CD4-positive, alpha-beta T cell treated with Interleukin-12 subunit alpha and Interleukin-12 subunit beta, for 1 hour (primary cell): Measurements from ENCODE around the gene TRIM67.

ENCODE experiments used
- DNase-seq: peaks from one replicate; pipeline ENCODE4 v3.0.0-alpha.2; 2020

The TRIM67 gene

GRCh38 chr1:231185391-231185790 is 23.5 kb downstream of the TRIM67 start:
- no peak for DNase-seq

- no peak for DNase-seq
Measured at GRCh38 chr1:231186356-231187115, 24.7 kb downstream of the TRIM67 start.

DNA sequence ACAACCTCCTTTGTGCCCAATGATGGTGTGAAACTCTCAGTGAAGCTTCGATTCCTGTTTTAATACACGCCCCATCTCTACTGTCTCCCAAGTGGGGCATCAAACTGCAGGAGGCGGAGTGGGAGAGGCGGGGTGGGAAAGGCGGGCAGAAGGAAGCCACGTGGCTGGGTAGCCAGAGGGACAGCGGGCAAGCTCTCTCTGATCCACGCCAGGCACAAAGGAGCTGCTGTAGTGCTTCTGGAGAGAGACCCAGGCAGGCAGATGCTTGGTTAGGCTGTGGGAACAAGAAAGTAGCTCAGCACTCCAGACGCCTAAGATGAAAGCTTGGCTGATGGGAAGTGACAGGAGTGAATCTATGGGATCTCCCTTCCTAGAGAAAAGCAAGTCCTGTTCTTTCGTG is 25.7 kb downstream of the TRIM67 start:
- DNase-seq, result no peak

GRCh38 chr1:231188072-231188471 is 26.2 kb downstream of the TRIM67 start:
- no peak for DNase-seq

GRCh38 chr1:231188768-231189167 is 26.9 kb downstream of the TRIM67 start:
- no peak for DNase-seq

DNA sequence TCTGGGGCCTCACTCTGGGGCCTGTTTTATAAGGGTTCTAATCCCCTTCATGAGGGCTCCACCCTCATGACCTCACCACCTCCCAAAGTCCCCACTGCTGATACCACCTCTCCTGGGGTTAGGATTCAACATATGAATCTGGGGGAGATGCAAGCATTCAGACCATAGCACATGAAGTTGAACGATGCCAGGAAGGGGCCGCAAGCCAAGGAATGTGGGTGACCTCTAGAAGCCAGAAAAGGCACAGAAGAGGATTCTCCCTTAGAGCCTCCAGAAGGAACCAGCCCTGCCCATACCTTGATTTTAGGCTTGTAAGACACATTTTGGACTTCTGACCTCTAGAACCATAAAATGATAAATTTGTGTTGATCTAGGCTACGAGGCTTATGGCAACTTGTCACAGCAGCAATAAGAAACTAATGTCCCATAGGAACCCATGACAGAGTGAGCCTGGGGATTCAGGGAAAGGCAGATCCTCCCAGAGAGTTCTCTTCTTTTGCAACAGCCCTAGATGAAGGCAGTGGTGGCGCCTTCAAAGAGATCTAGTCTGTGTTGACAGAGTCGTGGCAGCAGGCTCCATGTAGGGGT is 27.9 kb downstream of the TRIM67 start:
- DNase-seq, result no peak

- no peak for DNase-seq
Measured at GRCh38 chr1:231190456-231190855, 28.6 kb downstream of the TRIM67 start.

GRCh38 chr1:231192620-231193163 is 30.8 kb downstream of the TRIM67 start:
- no peak for DNase-seq

DNA sequence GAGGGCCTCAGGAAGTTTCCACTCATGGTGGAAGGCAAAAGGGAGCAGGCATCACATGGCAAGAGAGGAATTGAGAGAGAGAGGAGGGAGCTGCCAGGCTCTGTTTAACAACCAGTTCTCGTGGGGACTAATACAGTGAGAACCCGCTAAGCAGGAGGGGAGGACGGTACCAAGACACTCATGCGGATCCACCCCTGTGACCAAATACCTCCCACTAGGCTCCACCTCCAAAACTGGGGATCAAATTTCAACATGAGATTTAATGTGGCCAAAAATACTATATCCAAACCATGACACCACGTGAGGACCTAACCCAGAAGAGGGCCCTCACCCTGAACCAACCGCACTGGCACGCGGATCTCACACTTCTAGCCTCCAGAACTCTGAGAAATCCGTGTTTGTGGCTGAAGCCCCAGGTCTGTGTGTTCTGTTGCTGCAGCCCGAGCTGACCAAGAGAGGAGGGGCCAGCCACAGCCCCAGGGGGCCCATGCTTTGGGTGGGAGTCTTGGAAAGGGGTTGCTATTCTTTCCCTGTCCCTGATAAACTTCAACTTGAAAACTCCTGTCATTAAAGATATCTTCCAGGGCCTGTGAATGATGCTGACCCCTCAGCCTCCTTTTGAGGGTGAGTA is 32.0 kb downstream of the TRIM67 start:
- no peak for DNase-seq

DNA sequence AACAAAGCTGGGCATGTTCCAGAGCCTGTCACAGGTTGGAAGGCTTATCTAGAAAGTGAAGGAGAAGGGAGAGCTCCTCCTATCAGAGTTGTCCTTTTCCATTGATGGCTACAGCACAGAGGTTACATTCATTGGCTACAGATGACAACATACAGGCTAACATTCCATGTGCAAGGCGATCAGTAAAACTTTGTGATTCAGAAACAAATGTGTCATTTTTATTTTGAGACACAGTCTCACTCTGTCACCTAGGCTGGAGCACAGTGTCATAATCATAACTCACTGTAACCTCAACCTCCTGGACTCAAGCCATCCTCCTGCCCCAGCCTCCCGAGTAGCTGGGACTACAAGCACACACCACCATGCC is 32.6 kb downstream of the TRIM67 start:
- no peak for DNase-seq

GRCh38 chr1:231194843-231195516 is 33.1 kb downstream of the TRIM67 start:
- no peak for DNase-seq

GRCh38 chr1:231196307-231196706 is 34.4 kb downstream of the TRIM67 start:
- no peak for DNase-seq

DNA sequence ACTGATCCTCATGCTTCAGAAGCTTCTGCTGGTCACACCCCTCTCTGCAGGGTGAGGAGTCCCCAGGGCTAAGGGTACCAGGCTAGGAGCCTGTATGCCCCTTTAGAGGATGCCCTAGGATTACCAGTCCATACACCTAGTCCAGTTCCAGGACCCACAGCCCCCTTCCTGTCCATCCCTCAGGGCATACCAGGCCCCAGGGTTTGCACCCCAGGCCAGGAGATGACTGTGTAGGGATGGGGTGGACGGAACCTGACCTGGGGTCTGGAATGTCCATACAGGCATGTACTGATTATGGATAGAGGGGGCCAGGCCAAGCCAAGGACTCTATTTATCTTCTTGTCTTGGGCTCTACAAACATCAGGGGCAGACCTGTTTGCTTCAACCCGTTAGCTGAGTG is 34.9 kb downstream of the TRIM67 start:
- DNase-seq, result no peak

DNA sequence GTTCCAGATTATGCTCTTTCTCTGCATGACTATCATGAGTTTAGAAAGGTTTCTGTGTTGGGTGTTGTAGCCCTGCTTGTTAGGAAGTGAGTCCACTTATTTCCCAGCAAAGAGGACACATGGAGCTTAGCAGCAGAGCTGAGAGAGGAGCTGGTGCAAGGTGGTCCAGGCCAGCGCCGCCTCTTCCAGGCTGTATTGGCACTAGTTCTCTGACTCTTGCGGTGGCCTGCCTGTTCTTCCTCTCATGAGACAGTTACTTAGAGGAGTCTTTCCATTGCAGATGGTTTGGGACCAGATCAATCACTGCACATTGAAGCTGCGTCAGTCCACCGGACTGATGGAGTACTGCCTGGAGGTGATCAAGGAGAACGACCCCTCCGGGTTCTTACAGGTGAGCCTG is 38.0 kb downstream of the TRIM67 start:
- DNase-seq, result no peak

DNA sequence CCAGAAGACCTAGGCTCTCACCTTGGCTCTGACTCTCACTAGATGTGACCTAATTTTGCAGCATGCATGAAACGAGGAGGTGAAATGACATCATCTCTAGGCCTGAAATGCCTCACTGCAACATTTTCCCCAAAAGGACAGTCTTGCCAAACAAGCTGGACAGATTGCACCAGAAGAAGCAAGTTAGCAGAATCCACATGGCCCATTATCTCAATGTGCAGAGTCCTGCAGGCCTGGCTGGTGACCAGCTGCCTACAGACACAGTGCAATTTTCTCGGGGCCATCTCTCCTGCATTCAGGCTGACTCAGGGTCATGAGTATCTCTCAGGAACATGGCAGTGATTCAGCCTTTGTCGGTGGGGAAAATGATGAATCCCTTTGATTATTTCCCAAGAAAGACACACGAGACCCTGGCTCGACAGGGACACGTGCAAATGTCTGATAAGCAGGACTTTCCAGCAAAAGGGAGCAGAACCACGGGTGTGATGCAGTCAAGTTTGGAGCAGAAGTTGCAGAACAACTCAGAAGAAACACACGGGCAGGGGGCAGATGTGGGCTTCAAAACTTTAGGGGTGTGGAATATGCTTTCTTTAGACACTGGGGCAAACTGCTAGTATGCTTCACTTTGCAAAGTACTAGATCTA is 38.7 kb downstream of the TRIM67 start:
- DNase-seq, result no peak

GRCh38 chr1:231201375-231201978 is 39.6 kb downstream of the TRIM67 start:
- no peak for DNase-seq

- no peak for DNase-seq
Measured at GRCh38 chr1:231201979-231202633, 40.2 kb downstream of the TRIM67 start.

DNA sequence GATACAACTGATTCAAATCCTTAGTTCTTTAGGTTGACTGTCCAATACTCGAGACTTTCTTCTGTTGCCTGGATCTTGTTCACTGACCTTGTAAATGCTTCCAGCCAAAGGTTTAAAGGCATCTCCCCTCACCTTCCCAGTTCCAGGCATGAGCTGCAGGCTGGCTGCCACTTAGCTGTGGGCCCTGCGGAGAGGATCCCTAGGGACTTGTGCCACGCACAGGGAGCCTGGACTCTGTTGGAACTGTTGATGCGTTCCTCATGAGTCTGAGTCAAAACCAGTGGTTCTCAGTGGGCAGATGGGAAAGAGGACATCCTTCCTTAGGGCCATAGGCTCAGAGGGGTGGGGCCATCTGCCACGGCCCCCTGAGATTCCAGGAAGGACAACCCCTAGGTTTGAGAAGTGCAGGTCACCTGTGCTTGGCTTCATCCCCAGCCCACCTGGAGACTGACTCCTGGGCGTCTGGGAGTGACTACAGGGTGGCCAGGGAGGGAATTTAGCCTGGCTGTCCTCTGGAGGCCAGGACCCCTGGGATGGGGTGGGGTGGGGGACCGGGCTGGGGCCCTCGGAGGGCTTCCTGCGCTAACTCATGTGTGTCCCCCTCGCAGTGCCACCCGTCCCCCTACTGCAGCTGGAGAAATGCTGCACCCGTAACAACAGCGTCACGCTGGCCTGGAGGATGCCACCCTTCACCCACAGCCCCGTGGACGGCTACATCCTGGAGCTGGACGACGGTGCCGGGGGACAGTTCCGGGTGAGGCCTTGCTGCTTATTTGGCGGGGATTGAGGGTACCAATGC is 41.6 kb downstream of the TRIM67 start:
- DNase-seq, result no peak

DNA sequence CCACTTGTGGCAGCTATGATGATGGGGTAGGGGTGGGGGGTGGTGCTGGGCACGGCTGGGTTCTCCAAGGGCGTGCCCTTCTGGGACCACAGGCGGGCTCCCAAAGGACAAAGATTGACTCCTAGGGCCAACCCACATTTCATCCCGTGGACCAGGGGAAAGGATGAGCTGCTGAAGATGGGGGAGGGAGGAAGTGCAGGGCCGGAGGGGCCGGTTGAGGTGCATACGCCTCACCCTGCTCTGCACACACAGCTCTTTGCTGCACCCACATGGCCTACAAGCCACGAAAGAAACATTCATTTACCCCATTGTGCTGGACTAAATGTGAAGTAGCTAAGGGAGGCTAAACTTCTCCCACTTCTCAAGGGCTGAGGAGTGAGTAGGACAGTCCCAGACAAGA is 45.0 kb downstream of the TRIM67 start:
- no peak for DNase-seq

GRCh38 chr1:231207437-231207836 is 45.6 kb downstream of the TRIM67 start:
- no peak for DNase-seq

DNA sequence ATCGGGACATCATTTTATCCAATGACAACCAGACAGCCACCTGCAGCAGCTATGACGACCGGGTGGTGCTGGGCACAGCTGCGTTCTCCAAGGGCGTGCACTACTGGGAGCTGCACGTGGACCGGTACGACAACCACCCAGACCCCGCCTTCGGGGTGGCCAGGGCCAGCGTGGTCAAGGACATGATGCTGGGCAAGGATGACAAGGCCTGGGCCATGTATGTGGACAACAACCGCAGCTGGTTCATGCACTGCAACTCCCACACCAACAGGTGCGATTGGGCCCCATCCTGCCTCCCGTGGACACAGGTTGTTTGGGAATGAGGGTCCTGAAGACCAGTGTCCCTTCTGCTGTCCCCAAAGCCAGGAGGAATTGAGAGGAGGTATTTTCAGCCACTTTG is 47.1 kb downstream of the TRIM67 start:
- DNase-seq, result no peak
